NCI-H2029 treated with DMSO at 0.1 percent for 48 hours (cell line): ENCODE data around the gene RBM25.

ENCODE experiments used
- DNase-seq: peaks from one replicate; lab custom pipeline; 2025; lab: John Stamatoyannopoulos, UW

RBM25 gene

DNA sequence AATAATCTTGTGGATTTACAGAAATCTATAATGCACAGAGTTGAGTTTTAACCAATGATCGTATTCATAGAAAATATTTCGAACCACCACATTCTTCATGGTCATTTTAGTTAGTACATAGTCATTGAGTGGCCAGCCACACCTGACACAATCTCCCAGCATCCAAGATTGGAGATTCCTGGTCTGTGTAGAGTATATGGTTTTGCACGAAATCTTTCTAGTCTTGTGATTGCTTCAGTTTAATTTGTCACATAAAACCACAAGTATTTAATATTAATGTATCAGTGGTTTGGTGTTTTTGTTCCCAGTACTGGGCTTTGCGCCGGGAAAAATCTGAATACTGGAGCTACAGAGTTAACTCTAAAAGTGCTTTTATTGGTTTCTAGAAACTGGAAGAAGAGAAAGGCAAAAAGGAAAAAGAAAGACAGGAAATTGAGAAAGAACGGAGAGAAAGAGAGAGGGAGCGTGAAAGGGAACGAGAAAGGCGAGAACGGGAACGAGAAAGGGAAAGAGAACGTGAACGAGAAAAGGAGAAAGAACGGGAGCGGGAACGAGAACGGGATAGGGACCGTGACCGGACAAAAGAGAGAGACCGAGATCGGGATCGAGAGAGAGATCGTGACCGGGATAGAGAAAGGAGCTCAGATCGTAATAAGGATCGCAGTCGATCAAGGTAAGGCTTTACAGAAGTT lies 44.6 kb downstream of the RBM25 start:
- no peak for DNase-seq

DNA sequence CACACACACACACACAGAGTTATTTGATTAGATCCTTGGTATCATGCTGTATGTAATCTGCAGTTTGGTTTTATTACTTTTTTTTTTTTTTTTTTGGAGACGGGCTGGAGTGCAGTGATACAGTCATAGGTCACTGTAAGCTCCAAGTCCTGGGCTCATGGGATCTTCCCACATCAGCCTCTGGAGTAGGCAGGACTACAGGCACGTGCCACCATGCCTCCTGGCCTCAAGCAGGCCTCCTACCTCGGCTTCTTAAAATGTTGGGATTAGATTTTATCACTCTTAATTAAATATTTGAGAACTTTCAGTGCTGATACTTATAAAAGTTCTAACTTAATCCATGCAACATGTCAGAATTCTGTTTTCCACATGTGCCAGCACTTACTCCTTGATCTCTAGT lies 46.7 kb downstream of the RBM25 start:
- DNase-seq, result no peak

DNA sequence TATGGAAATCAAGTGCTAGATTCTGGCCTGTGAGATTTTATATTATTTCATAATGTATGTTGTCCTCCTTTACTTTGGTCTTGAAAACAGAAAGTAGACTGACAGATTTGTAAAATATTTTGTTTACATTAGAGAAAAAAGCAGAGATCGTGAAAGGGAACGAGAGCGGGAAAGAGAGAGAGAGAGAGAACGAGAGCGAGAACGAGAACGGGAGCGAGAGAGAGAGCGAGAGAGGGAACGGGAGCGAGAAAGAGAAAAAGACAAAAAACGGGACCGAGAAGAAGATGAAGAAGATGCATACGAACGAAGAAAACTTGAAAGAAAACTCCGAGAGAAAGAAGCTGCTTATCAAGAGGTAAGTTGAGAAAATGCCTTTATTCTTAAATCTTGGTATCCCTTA lies 47.4 kb downstream of the RBM25 start:
- no peak for DNase-seq

DNA sequence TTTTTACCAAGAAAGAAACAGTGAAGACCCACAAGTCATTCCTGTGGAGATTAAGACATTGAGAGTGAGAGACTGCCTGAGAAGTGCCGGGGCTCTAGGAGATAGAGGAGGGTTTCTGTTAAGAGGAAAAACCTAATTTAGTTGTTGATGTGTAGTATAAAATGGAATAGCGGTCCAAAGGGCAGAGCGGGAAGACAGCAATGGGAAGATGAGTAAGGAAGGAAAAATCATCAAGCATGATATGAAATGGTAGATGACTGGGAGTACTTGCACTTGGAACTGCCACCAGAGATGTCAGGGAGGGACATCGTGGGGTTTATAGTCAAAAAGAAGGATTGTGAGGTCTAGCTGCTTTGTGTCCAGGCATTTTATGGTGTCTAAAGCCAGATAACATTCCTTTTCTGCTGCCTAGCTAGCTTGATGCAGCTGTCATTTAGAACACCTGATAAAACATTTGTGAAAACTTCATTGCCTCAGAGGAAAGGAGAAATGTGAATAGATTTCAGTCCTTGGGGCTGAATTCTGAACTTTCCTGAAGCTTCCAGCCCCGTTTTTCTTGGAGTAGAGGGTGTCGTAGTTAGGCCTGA lies 57.8 kb downstream of the RBM25 start:
- DNase-seq, result no peak

DNA sequence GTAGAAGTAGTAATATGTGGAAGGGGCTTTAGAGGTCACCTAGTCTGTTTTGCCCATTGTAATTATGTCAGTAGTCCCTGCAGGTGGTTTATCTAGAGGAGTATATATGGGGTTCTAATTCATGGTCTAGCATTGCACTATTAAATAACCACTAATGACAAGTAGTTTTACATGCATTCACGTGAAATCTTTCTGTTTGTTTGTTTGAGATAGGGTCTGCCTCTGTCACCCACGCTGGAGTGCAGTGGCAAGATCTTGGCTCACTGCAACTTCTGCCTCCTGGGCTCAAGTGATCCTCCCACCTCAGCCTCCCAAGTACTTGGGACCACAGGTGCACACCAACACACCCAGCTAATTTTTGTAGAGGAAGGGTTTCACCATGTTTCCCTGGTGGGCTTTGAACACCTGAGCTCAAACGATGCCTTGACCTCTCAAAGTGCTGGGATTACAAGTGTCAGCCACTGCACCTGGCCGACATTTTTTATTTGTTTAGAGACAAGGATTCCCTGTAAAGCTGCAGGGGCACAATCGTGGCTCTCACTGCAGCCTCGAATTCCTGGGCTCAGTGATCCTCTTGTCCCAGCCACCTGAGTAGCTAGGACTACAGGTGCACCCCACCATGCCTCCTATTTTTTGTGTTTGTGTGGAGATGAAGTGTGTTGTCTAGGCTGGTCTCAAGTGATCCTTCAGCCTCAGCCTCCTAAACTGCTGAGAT lies 66.0 kb downstream of the RBM25 start:
- DNase-seq, result no peak

DNA sequence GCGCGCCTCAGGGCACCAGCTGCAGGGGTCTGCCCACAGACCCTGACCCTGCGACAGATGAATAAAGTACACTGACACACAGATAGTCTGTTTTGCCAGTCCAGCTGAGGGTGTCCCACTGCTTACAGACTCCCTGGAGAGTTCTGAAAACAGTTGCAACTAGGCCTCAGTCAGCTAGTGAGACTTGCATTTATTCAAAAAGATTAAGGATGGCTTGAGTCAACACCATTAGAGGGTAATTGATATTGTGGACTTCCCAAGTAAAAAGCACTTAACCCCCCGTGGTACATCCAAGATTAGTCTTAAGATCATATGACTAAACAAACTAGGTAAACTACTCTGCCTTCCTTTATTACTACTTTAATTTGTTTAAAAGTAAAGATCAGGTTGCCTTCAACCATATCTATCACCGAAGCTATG lies 66.8 kb downstream of the RBM25 start:
- DNase-seq, result no peak

DNA sequence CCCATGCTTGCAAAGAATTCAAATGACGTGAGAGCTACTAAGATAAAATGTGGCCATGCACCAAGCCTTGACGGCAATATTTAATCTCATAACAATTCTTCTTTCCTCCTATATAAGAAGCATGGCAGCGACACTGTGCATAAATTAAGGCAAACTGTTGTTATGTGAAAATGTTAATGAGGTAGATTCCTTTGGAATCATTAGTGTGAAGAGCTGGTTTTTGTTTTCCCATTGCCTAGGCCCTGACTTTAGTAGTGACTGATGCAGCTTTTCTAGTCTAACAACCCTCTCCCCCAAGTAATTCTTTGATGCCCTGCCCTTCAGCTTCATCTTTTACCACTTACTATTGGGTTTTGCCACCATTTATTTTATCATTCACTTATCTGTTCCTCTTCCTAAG lies 67.4 kb downstream of the RBM25 start:
- no peak for DNase-seq

DNA sequence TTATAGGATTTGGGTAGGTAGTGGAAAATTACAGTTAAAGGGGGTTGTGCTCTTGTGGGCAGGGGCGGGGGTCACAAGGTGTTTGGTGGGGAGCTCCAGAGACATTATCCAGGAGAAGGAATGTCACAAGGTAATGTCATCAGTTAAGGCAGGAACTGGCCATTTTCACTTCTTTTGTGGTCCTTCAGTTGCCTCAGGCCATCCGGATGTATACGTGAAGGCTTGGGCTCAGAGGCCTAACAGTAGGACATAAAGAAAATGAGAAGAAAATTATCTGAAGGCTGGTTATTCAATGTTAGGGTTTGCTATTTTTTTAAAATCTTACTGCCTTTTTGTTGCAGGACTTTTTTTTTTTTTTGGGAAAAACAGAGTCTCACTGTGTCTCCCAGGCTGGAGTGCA lies 75.5 kb downstream of the RBM25 start:
- no peak for DNase-seq

DNA sequence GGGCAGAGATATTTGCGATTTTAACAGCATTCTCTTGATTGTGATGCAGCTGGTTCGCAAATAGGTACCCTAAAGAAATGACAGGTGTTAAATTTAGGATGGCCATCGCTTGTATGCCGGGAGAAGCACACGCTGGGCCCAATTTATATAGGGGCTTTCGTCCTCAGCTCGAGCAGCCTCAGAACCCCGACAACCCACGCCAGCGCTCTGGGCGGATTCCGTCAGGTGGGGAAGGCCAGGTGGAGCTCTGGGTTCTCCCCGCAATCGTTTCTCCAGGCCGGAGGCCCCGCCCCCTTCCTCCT lies 77.7 kb downstream of the RBM25 start:
- DNase-seq, result no peak

DNA sequence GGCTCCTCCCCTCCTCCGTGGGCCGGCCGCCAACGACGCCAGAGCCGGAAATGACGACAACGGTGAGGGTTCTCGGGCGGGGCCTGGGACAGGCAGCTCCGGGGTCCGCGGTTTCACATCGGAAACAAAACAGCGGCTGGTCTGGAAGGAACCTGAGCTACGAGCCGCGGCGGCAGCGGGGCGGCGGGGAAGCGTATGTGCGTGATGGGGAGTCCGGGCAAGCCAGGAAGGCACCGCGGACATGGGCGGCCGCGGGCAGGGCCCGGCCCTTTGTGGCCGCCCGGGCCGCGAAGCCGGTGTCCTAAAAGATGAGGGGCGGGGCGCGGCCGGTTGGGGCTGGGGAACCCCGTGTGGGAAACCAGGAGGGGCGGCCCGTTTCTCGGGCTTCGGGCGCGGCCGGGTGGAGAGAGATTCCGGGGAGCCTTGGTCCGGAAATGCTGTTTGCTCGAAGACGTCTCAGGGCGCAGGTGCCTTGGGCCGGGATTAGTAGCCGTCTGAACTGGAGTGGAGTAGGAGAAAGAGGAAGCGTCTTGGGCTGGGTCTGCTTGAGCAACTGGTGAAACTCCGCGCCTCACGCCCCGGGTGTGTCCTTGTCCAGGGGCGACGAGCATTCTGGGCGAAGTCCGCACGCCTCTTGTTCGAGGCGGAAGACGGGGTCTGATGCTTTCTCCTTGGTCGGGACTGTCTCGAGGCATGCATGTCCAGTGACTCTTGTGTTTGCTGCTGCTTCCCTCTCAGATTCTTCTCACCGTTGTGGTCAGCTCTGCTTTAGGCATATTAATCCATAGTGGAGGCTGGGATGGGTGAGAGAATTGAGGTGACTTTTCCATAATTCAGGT lies 78.3 kb downstream of the RBM25 start, which contains the start of gene PSEN1:
PSEN1 (plus strand) TSS at position 121 of the 839 bp plus-strand sequence. CDS start 11,513 bp downstream, outside the sequence.
- DNase-seq, result peak; percentile 41

DNA sequence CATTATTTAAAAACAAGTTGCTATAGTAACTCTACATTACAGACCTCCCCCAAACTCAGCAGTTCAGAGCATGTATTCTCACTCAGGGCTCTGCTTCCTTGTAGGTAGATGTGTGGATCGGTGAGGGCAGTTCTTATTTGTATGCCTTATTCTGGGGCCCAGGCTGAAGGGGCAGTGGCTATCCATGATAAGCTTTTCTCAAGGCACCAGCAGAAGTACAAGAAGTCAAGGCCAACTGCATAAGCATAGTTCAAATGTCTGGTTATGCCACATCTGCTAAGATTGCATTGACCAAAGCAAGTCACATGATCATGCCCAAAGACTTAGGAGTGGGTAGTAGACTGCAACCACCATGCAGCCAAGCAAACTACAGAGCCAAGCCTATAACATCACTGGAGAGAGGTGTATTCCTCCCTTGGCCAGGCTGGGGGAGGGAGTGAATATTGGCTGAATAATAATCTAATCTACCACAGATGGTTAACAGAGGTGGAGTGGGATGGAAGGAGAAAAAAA lies 82.5 kb downstream of the RBM25 start:
- no peak for DNase-seq

DNA sequence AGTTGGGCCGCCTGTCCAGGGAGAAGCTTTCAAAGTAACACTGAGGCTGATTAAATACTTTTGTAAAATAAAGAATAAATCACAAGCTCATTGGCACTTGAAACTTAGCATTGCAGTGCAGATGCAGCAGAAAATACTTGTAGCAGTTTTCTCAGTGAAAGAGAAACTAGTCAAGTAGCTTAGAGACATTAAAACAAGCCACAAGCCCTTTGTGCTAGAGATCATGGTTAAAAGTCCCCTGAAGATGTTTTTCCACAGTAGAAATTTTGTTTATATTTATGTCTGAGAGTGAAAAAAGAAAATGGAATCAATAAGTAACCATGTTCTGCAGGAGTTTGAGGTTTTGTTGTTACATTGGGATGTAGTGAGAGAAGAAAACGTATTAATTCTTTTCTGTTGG lies 83.9 kb downstream of the RBM25 start:
- no peak for DNase-seq

DNA sequence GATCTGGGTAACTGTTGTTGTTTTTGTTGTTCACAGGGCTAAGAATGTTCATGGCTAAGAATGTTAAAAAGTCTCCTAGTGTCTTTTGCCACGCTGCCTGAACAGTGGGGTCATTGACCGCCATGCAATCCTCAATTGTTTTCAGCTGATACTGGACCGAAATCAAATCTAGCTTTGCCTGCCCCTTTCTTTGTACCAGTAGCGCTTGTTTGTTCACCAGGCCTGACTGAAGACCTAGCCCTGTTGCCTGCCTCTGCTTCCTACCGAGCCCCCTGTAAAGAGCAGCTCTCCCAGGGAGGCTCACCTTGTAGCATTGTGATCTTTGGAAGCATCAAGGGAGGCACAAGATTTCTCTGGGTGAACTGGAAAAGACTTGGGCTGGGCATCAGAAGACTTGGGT lies 84.7 kb downstream of the RBM25 start:
- no peak for DNase-seq

DNA sequence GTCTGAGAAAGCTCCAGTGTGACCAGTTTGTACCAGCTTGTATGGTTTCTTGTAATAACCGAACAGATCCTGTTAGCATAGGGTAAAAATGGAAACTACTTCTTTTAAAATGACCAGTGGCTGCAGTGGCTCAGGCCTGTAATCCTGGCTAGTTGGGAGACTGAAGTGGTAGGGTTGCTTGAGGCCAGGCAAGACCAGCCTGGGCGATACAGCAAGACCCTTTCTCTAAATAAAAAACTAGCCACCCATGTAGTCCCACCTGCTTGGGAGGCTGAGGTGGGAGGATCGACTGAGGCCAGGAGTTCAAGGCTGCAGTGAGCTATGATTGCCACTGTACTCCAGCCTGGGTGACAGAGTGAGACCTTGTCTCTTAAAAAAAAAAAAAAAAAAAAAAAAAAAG lies 85.3 kb downstream of the RBM25 start:
- DNase-seq, result no peak

DNA sequence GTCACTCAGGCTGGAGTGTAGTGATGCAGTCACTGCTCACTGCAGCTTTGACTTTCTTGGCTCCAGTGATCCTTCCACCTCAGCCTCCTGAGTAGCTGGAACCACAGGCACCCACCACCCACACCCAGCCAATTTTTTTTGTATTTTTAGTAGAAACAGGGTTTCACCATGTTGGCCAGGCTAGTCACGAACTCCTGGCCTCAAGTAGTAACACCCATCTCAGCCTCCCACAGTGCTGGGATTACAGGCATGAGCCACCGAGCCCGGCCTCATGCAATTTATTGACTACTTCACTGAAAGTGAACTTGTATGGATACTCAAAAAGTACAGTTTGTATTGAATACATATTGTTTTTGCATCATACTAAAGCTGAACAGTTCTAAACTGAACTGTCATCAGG lies 87.0 kb downstream of the RBM25 start:
- DNase-seq, result no peak

DNA sequence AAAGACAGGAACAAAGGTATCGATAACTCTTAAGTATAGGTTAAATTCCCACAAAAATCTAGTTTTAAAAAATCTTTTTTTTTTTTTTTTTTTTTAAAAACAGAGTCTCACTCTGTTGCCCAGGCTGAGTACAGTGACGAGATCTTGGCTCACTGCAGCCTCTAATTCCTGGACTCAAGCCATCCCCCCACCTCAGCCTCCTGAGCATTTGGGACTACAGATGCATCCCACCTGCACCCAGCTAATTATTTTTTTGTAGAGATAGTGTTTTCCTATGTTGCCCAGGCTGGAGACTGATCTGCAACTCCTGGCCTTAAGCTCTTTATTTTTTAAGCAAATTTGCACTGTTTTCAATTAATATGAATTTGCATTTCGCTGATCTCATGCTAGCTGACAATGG lies 87.8 kb downstream of the RBM25 start:
- DNase-seq, result no peak

DNA sequence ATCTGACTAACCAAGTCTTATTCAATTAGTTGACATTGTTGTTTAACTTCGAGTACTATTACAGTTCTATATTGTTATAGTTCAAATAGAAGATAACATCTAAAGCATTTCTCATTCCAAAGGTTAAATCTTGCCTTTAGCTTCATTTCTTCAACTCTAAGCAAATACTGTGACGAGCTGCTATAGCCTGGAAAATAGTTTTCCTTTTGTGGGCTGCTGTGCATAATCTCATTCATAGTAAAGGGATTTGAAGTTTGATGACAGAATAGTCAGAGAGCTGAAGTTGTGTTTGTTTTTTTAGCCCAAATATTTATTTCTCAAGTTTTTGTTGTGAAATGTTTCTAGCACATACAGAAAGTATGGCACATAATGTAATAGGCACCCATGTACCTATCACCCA lies 91.4 kb downstream of the RBM25 start:
- no peak for DNase-seq

DNA sequence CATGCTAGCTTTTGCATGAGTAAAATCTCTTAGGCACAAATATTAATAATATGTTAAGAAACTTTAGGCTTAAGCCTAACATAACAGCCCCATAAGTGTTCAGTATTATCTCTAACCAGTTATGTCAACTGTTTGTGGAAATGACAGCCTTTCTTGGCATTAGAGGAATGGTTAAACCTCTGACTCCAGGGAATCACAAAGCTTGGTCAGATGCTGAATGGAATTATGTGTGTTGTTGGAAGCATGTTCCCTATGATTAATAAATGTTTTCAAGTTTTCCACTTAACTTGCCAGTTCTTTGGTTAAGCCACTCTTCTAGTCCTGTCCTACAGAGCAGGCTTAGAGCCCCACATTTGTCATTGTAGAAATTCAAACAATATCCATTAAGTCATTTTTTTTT lies 94.9 kb downstream of the RBM25 start:
- no peak for DNase-seq

DNA sequence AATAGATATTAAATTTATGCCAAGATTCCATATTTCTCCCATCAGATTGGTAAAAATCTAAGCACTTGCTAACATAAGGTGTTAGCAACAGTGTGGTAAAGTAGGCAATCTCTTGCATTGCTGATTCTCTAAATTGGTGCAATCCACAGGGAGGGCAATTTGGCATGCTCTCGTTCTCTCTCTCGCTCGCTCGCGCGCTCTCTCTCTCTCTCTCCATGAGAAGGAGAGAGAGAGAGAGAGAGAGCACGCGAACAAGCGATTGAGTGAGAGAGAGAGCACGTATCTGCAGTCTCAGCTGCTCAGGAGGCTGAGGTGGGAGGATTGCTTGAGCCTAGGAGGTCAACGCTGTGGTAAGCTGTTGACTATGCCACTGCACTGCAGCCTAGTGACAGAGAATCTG lies 103.9 kb downstream of the RBM25 start:
- DNase-seq, result no peak

DNA sequence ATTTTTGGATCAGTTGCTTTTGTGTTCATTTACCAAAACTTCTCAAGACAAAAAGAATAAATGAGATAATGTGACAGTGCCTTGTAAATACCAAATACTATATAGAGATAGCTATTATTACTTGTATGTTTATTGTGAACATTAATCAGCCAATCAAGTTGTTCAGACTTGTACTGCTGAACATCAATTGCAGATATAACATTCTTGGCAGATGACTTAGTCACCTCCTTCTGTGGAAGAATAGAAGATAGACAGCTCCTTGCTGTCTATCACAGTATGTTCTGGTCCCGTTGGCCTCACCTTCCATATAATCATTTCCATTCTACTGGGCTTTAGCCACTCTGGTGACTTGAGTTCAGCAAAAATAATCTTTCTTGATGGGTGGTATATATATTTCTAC lies 108.1 kb downstream of the RBM25 start:
- no peak for DNase-seq

DNA sequence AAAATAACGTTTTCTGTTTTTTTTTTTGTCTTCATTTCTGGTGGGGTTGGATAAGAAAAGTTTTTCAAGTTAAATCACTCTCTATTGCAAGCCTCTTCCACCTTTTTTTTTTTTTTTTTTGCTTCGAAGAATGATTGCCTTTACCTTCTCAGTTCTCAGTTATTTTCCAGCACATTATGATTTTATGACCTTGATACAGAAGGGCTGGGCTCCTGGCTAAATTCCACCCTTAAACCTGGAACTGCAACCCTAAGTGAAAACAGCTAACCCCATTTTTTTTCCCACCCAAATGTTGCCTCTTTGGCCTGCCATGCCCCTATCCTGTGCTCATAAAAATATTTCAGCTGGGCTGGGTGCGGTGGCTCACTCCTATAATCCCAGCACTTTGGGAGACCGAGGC lies 109.4 kb downstream of the RBM25 start:
- DNase-seq, result no peak

DNA sequence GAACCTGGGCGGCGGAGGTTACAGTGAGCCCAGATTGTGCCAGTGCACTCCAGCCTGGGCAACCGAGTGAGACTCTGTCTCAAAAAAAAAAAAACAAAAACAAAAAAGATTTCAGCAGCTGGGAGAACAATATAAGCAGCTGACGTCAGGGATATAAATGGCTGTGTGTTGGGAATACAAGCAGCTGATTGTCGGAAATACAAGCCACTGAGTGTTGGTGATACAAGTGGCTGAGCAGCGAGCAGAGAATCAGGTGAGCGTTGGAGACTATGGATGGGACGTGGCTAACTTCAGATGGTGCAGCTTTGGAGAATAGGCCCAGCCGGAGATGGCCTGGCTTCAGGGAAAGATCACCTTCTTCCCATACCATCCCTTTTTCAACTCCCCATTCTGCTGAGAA lies 109.9 kb downstream of the RBM25 start:
- DNase-seq, result no peak

DNA sequence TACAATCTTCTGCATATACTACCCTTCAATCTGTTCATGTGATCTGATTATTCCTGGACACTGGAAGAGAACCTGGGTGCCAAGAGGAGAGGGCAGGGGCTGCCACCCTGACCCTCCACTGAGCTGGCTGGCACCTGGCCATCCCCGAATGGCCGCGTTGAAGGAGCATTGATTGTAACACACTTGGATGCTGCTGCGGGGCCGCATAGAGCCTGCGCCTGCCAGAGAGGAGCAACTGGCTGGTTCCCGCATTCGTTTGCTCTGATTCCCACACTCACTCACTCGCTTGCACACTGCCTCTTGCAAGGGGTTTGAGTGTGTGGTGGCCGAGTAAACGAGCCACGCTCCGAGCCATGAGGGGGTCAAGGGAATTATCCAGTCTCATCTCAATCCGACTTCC lies 110.4 kb downstream of the RBM25 start:
- no peak for DNase-seq
